GM03348 (cell line): Measurements from ENCODE around the gene MRPL41.
"Not testable (repeated sequence)": the region's sequence is repeated elsewhere in the genome, so short reads cannot be mapped to it uniquely, and the experiment has no call there.

Experiments used
- DNase-seq: peaks from one replicate; pipeline ENCODE4 v3.0.0; 2012; ENCODE audit warnings: low spot score

The MRPL41 gene

DNA sequence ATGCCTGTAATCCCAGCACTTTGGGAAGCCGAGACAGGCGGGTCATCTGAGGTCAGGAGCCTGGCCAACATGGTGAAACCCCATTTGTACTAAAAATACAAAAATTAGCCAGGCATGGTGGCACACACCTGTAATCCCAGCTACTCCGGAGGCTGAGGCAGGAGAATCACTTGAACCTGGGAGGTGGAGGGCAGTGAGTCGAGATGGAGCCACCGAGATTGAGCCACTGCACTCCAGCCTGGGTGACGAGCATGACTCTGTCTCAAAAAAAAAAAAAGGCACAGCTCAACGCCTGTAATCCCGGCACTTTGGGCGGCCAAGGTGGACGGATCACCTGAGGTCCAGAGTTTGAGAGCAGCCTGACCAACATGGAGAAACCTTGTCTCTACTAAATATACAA lies 2.0 kb downstream of the MRPL41 start:
- DNase-seq = not testable (repeated sequence)

DNA sequence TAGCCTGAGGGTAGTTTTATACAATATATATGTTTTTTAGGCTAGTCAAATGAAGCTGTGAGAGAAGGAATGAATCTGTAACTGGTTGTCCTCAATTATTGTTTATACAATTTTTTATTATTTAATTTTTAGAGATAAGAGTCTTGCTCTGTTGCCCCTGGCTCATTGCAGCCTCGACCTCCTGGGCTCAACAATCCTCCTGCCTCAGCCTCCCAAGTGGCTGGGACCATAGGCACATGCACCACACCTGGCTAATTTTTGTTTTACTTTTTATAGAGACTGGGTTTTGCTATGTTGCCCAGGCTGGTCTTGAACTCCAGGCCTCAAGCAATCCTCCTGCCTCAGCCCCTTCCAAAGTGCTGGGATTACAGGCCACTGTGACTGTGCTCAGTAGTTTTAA lies 2.7 kb downstream of the MRPL41 start:
- DNase-seq = no peak

DNA sequence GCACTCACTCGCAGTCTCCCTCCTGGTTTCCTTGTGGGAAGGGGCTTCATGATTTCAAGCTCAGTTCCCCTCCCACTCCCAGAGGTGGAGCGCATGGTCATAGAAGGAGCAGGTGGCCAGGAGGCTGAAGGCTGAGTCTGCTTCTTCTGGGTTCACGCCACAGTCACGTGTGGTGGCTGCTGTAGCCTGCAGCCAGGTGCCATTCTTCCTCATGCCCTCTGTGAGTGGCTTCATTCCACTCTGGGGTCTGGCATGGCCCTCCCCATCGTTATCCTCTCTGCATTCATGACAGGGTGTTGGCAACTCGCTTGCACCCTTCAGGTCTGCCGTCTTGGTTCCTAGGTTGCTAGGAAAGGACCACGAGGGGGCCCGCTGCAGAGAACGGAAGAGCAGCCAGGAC lies 3.5 kb downstream of the MRPL41 start:
- DNase-seq = no peak

DNA sequence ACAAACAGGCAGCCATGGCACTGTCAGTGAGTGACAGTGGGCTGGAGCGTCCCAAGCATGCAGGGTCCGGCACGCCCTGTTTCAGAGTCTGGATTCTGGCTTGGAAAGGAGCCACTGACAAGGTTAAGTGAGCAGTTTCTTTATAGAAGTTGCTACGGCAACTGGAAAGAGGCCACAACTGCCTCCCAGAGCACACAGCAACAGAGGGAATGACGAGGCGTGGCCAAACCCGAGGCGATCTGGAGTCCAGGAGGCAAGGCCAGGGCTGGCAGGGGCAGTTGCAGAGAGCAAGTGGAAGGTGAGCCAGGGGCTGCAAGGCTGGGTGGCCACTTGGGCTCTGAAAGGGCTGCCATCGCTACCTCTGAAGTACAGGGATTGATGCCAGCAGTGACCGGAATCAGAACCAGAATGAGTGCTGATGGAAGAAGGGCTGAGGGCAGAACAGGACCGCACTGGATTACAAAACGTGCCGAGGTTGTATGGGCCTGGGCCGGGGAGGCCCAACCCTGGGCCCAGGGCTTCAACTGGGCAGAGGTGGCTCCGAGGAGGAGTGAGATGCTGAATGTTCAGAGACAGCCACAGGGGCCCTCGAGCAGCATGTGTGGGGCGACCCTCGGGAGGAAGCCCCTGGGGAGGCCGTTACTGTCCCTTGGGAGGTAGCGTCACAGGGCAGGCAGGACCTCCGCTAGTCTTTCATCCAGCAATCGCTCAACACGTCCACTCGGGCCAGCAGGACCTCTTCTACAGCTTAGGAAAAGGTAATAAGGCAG lies 4.6 kb downstream of the MRPL41 start:
- DNase-seq = no peak

DNA sequence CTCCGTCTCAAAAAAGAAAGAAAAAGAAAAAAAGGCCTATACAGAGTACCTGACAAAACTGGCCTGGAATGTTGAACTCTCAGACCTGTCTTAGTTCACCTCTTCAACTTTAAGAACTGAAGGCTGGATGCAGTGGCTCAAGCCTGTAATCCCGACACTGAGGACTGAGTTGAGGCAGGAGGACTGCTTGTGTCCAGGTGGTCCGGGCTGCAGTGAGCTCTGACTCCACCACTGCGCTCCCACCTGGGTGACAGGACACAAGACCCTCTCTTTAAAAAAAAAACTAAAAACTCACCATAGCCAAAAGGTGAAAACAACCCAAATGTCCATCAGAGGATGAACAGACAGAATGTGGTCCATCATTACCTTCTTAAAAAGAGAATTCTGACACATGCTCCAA lies 6.4 kb downstream of the MRPL41 start:
- no peak for DNase-seq

DNA sequence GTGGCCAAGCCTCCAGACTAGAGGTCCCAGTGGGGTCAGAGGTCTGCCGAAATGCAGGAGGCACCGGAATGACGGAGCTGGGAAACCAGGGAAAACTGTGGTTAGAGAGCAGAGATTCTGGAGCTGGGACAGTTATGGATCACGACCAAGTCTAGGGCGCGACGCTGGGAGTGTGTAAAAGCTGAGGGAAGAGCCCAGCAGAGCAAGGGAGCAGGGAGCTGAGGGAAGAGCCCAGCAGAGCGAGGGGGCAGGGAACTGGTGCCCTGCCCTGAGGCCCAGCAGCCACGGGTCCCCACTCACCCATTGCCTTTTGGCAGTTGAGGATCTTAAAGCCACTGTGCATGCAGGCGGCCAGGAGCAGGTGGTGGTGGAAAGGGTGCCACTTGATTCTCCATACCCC lies 12.5 kb downstream of the MRPL41 start:
- no peak for DNase-seq

DNA sequence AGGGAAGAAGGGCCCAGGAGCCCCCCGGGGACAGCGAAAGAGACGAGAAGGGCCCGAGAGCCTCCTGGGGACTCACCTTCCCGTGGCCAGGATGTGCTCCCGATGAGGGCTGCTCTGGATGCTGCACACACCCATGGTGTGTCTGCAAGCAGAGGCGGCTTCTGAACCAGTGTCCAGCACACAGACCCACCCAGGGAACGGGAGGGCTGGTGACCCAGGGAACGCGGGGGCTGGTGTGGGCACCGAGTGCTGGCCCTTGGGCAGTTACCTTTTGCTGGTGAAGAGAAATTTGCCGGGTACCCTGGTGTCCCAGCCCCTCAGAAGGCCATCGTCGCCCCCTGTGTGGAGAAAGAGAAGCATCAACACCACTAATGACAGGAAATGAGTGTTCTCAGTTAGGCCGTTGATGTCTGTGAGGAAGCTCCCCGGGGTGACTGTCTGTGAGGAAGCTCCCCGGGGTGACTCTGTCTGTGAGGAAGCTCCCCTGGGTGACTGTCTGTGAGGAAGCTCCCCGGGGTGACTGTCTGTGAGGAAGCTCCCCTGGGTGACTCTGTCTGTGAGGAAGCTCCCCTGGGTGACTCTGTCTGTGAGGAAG lies 13.2 kb downstream of the MRPL41 start:
- DNase-seq = no peak

DNA sequence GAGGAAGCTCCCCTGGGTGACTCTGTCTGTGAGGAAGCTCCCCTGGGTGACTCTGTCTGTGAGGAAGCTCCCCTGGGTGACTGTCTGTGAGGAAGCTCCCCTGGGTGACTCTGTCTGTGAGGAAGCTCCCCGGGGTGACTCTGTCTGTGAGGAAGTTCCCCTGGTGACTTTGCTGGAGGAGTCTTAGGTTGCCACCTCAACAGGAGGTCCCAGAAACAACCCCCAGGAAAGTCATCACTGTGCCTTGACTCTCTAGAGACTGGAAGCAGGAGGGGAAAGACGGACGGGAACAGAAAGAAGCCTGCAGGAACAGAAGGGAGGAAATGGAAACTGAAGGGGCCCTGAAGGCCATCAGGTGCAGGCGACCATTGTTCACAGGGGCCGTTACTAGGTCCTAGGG lies 16.8 kb downstream of the MRPL41 start:
- not testable (repeated sequence) for DNase-seq

DNA sequence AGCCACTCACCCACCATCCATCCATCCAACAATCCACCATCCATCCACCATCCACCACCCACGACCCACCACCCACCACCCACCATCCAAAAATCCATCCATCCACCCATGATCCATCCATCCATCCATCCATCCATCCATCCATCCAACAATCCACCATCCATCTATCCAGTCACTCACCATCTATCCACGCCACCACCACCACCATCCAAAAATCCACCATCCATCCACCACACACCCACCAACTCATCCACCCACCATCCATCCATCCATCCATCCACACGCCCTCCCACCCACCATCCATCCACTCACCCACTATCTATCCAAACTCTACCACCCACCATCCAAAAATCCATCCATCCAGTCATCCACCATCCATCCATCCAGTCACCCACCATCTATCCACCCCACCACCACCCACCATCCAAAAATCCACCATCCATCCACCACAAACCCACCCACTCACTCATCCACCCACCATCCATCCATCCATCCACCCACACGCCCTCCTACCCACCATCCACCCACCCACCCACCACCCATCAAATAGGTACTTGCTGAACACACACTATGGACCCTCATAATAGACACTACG lies 18.0 kb downstream of the MRPL41 start:
- DNase-seq = no peak

DNA sequence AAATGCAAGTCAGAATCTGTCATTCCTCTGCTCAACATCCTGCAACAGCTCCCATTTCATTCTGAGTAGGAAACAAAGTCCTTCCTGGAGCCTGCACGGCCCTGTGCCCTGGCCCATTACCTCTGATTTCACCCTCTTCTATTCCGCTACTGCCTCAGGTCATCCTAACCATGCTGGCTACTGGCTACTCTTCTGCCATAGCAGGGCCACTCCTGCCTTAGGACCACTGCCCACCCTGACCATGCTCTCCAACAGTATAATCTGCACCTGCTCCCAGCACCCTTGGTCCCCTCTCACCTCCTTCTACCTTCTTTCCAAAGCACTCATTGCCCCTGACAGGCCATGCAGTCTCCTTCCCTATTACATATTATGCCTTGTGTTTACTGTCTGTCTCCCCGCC lies 18.9 kb downstream of the MRPL41 start:
- DNase-seq = no peak

DNA sequence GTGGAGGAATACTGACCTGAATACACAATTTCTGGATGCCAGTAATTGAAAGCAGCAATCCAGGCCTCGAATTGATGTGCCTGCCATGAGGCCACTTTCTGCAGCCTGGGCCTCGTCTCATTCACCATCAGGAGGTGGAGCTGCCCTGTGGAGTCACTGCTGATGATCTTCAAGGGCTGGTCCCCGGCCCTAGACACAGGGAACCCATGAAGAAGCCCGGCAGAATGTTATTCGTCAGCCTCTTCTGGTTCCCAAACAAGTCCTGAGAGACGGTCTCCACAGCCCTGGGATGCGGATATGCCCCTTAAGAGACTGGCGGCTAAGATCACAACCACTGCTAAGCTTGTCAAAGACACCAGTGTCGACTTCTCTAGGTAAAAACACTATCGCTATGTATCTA lies 22.5 kb downstream of the MRPL41 start:
- DNase-seq = no peak

DNA sequence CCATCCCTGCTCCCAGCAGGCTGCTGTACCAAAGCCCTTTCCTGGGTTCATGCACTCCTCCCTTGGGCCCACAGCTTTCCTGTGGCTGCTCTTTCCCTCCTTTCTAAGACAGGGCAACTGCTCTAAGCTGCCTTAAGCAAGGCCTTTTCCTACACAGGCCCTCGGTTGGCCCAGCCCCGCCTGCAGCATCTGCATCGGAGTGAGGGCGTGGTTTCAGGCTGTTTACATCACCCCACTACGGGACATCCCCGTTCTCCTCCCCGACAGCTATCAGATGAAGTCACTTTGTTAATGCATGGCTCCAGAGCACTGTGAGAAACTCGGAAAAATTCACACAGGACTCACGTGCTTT lies 23.7 kb downstream of the MRPL41 start:
- DNase-seq = no peak

DNA sequence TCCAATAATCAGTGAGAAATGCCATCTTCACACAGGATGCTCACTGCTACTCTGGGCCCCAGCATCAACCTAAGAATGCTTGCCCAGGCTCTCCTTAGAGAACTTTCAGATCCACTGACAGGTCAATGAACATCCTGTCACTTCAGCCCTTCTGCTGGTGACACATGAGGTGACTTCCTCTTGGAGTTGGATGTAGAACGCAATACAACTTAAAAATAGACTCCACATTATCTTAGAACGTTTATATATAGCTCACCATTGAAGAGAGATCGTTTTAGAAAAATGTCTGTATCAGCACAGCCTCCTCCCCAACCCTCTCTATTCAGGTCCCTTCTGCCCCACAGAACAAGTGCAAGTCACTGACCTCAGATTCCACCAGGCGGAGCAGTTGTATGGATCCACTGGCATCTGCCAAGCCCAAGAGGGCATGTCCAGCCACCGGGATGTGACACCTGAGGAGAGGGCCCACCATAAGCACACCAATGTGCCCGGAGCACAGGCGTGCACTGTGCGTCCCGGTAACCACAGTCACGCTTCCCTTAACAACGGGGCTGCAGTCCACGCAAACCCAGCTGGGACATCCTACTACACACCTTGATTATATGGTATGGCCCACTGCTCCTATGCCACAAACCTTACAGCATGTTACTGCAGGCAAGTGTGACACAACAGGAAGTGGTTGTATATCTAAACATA lies 24.2 kb downstream of the MRPL41 start:
- no peak for DNase-seq

DNA sequence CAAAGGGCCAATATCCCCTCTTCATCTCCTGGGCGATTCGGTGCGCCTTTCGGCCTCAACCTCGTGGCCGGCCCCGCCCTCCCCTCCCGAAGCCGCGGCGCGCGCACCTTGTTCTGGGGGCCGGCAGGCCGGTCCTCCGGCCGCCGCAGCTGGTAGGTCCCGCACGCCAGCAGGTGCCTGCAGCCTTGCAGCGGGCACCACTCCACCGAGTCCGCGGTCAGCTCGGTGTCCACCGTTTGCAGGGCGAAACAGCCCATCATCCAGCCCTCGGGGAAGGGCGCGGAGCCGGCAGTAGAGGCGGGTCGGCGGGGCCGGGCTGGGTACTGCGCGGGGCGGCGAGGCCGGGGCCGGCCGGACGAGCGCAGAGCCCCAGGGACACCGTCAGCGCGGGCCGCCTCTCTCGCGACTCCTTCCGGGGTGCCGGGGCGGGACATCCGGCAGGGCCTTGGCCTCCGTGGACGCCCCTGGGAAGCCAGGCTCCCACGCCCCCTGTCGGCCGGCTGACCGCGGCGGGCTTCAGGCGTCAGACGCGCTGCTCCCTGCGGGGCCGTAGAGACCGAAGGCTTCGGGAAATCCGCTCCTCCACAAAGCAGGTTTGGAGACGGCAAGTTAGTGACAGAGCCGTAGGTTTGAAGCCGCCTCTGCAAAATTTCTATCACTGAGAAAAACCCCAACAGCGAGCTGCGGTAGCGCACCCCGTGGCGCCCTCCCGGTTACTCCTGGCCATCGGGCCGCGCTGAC lies 27.0 kb downstream of the MRPL41 start, which contains the start of gene DPH7:
Gene DPH7, minus strand, starts transcription at position 408 of the 741 bp plus-strand sequence. Its CDS starts 148 bp downstream, at position 260.
- peak; percentile 99 for DNase-seq

DNA sequence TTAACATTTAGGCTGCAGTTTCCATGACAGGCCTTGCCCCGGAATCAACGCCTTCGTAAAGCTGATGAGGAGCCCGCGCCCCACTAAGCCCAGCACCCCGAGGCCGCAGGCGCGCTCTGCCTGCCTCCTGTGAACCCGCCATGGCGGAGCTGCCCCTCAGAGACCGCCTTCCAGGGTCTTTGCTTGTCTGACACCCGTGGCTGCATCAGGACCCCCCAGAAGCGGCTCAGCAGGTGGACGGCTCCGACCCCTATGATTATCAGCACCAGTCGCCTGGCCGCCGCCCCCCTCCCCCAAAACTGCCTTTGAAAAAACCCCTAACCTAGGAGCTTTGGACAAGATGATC lies 27.6 kb downstream of the MRPL41 start:
- DNase-seq = no peak

DNA sequence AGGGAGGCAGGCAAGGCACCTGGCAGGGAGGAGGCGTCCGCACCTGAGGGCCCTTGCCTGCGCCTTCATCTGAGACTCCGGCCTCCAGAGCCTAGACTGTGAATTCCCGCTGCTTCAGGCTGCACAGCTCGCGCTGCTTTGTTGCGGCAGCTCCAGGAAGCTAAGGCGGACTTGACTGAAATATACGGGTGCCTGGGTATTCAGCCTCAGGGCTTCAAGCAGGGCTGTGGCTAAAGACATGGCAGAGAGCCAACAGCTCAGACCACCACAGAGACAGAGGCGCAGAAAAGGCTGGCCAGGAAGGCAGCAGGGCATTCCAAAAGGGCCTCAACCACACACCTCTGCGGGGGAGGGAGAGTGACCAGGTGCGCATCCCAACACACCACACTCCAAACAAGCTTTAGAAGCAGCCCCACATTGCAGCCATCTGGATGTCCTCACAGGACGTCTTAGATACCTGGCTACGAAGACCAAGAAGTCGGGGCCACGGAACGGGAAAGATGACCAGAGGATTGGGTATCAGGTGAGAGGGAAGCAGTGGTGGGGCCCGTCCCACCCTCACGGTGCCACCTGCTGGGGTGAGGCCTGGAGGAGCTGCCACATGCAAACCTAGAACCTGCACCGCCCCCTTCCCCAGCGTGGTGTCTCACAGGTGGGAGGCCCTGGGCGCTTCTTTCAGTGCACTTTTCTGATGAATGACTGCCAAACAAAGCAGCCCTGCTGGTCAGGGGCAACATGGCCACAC lies 28.7 kb downstream of the MRPL41 start:
- no peak for DNase-seq

DNA sequence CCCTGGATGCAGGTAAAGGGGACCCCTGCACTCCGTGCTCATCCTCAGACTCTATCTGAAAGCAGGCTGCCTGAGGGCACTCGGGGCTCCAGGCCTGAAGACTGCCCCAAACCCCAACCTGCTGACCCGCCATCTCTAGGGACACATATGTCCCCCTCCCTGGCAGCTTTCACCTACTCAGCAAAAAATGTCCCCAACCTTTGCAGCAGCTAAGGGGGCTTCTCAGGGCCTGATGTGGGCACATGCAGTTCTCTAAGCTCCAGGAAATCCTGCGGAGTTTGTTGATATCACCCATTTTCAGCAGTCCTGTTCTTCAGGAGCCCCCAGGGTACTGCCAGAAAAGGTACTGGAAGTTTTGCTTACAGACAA lies 29.3 kb downstream of the MRPL41 start:
- no peak for DNase-seq

DNA sequence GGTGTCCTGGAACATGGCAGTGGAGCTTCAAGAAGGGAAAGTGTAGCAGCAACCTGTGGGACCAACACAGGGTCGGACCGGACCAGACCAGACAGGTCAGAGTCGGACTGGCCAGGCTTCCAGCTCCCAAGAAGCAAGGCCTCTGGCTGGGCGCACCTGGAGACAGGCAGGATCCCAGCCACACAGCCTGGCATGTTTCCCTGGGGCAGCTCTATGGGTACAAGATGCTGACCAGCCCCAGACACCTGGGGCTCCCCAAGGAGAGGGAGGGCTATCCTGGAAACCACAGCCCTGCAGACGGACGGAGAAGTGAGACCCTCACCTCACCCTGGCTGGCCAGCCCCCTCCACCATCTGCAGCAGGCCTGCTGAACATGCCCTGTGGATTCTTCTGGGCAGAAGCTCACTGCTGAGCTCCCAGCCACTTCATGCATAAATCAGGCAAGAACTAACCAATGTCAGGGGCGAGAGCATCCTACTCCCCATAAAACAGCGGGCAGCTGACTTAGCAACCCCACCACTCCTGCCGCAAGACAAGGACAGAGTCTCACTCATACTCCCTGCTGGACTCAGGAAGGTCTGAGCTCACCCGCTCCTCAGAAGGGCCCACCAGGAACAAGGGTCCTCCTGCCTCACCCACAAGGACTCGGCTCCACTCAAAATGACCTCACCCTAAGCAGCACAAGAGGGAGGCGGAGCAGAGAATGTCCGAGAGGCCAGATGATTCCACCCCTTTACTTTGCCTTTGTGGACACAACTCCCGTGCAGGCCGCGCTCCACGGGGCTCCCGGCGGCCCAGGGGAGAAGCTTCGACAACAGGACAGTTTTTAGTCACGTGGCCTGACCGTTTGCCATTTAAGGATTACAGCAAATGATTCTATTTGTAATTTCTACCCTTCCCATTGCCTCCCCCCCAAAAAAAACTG lies 29.9 kb downstream of the MRPL41 start:
- DNase-seq = no peak

DNA sequence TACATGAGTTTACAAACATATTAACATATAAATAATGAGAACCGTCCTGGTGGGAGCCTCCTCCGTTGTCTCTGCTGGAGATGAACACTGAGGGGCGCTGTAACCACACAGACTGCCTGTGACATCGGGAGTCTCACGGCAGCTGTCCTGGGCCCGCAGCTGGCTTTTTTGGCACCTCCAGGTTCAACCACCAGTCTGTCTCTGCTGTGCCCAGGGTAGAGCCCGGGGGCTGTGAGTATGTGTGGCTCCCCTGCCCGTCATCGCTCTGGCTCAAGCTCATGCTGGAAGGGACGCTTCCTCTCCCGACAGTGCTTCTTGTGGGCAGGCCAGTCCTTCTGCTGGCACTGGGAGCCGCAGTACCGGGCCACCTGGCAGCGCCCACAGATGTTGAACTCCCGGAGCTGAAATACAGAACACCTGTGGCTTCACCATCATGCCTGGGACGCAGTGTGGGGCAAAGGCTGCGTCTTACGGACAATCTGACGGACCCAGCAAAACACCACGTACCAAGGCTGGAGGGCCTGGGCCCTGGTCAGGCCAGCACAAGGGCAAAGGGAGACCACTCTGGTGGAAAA lies 30.7 kb downstream of the MRPL41 start:
- no peak for DNase-seq

DNA sequence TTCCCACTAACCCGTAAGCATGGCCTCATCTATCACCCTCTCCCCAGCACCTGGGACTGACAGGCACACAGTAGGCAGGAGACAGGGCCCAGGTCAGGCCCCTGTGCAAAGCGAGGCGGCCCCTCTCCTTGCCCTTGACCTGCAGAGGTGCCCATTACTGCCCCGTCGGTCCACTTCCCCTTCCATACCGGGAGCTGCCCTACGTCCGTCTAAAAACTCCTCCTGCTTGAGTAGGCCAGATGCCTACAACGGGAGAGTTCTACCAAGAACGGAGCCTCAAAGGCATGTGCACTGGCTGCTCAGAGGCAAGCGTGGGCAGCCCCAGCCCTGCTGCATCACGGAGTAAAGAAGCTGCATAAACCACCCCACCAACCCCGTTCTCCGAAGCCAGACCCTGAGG lies 31.7 kb downstream of the MRPL41 start:
- DNase-seq = no peak
